Left lung (tissue), 10 donors: ENCODE results near the gene MYPOP. TPM values are rescaled to one million over a fixed set of nuclear protein-coding genes. Genes with fewer than 3 reads are reported as not detected.

Source experiments
- ATAC-seq: fragments of 200-7000 bp; cut with Tn5 transposase; one replicate; pipeline ENCODE4 v1.9.1; 2020; ENCODE audit warnings: moderate library complexity
- DNase-seq, 4 donors: peaks; one replicate each; pipeline ENCODE4 v3.0.0-alpha.2; 2013 to 2020
- H3K27ac ChIP-seq, 2 donors: fragments of 200-600 bp; sonication (generic) in 1 of 2; one replicate each; pipeline versions ENCODE4 v1.5.0 to v1.8.0; 2020 to 2021
- H3K27me3 ChIP-seq, 2 donors: fragments of 200-600 bp; sonication (generic) in 1 of 2; one replicate each; pipeline versions ENCODE4 v1.5.0 to v1.8.0; 2020 to 2021
- H3K36me3 ChIP-seq, 2 donors: fragments of 200-600 bp; sonication (generic) in 1 of 2; one replicate each; pipeline versions ENCODE4 v1.5.0 to v1.8.0; 2020 to 2021
- H3K4me1 ChIP-seq, 2 donors: fragments of 200-600 bp; one replicate each; pipeline ENCODE4 v1.8.0; 2021
- H3K4me3 ChIP-seq, 2 donors: fragments of 200-600 bp; sonication (generic) in 1 of 2; one replicate each; pipeline versions ENCODE4 v1.5.0 to v1.8.0; 2020 to 2021; ENCODE audit warnings: mild to moderate bottlenecking in 1 of 2
- H3K9me3 ChIP-seq, 2 donors: fragments of 200-600 bp; sonication (generic) in 1 of 2; one replicate each; pipeline versions ENCODE4 v1.5.0 to v1.8.0; 2020 to 2021
- intact Hi-C, 2 donors: fragments of 100-400 bp; cut with DNase I; formaldehyde crosslinking; loops; one replicate each; pipeline versions ENCODE4 v1.11.2 to v1.14.2; 2022
- polyA plus RNA-seq, 6 donors: library from polyadenylated mRNA; unstranded; fragments of 120-200 nt; gene quantifications; one replicate each; pipeline ENCODE4 v1.2.1, GENCODE V29; 2013; ENCODE audit not compliant: insufficient read length in 6 of 6
- total RNA-seq, 2 donors: library from RNA; stranded (reverse); fragmentation: NEBNext Ultra II Directional; extraction: Animal tissue kit (Norgen Biotek cat#: 25700); gene quantifications; one replicate each; pipeline ENCODE4 v1.2.1, GENCODE V29; 2021
- TF ChIP-seq, protein P1 (sequence below), 2 donors: fragments of 200-600 bp; sonication (generic) in 1 of 2; IDR thresholded peaks; one replicate each; pipeline versions ENCODE4 v1.5.0 to v1.8.0; 2021; ENCODE audit warnings: antibody characterized with exemption in 2 of 2
- donor health status: DM: no; HTN: yes; CAD: no.
- donor health status: DM: no; HTN: no; CAD: no.

The MYPOP gene
- total and polyA plus RNA-seq, 8 donors = 3.6 to 8.7 (median 5.3) TPM

DNA sequence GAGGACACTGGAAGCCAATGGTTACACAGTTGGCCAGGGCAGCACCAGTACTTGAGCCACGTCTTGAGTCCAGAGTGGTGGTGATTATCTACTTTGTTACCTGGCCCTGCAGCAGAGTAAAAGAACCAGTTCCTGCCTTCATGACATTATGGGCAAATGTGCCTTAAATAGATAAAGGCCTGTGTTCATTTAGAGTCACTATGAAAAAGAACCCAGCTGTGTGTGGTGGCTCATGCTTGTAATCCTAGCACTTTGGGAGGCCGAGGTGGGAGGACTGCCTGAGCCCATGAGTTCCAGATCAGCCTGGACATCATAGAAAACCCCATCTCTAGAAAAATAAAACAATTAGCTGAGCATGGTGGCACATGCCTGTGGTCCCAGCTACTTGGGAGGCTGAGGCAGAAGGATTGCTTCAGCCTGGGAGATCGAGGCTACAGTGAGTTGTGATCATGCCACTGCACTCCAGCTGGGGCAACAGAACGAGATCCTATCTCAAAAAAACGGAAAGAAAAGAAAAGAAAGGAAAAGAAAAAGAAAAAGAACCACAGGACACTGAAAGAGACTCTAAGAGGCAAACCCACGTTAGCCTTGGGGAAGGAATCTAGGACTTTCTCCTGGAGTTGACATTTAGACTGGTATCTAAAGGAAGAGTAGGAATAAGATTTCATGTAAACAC, 13.1 kb downstream of the MYPOP start:
- H3K9me3 ChIP-seq = no peaks in the 10 kb centered on the region
- TF ChIP-seq, protein P1, sequence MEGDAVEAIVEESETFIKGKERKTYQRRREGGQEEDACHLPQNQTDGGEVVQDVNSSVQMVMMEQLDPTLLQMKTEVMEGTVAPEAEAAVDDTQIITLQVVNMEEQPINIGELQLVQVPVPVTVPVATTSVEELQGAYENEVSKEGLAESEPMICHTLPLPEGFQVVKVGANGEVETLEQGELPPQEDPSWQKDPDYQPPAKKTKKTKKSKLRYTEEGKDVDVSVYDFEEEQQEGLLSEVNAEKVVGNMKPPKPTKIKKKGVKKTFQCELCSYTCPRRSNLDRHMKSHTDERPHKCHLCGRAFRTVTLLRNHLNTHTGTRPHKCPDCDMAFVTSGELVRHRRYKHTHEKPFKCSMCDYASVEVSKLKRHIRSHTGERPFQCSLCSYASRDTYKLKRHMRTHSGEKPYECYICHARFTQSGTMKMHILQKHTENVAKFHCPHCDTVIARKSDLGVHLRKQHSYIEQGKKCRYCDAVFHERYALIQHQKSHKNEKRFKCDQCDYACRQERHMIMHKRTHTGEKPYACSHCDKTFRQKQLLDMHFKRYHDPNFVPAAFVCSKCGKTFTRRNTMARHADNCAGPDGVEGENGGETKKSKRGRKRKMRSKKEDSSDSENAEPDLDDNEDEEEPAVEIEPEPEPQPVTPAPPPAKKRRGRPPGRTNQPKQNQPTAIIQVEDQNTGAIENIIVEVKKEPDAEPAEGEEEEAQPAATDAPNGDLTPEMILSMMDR (IDR thresholded peaks at IDR 0.05) = no peak
- ATAC-seq (no peak), DNase-seq (no peak)
- H3K27ac ChIP-seq = no peak overlapping the region
- peaks cover 10 to 21% of the 10 kb centered on the region in 2 donors for H3K4me1 ChIP-seq
- no peaks in the 10 kb centered on the region for H3K27me3 ChIP-seq
- peaks cover 0 to 17% of the 10 kb centered on the region in 2 donors for H3K36me3 ChIP-seq
- no peak overlapping the region for H3K4me3 ChIP-seq
- intact Hi-C loops = no loop called here

GRCh38 chr19:45887200-45887710, 15.2 kb downstream of the MYPOP start:
- ATAC-seq = no peak
- H3K4me3 ChIP-seq = peak overlapping the region; percentile 83 to 91
- H3K9me3 ChIP-seq = no peaks in the 10 kb centered on the region
- H3K36me3 ChIP-seq = peaks cover 0 to 23% of the 10 kb centered on the region in 2 donors
- TF ChIP-seq, protein P1 (IDR thresholded peaks at IDR 0.05) = no peak
- DNase-seq = peak in 2 of 4 donors; percentile 31 to 32
- peaks cover 29 to 40% of the 10 kb centered on the region in 2 donors for H3K4me1 ChIP-seq
- H3K27ac ChIP-seq = peak overlapping the region; percentile 86 to 95
- H3K27me3 ChIP-seq = no peaks in the 10 kb centered on the region
- intact Hi-C loops = no loop called here

- intact Hi-C loops = no loop called here
- Histone ChIP-seq H3K4me3 (peak overlapping the region; percentile 83 to 91), H3K36me3 (peaks cover 0 to 19% of the 10 kb centered on the region in 2 donors), H3K27me3 (no peaks in the 10 kb centered on the region), H3K27ac (peak overlapping the region; percentile 86 to 95), H3K4me1 (peaks cover 31 to 40% of the 10 kb centered on the region in 2 donors), H3K9me3 (no peaks in the 10 kb centered on the region)
- peak; percentile 92 to 94 (median 94) for DNase-seq
- ATAC-seq = peak; percentile 83
- TF ChIP-seq, protein P1 (IDR thresholded peaks at IDR 0.05) = no peak
These were observed 15.8 kb downstream of the MYPOP start for GRCh38 chr19:45886427-45887199.

- Histone ChIP-seq H3K4me3 (peak within 1 kb of the TSS; percentile 83 to 91), H3K4me1 (peaks cover 31 to 40% of the 10 kb centered on the region in 2 donors), H3K27me3 (no peaks in the 10 kb centered on the region), H3K36me3 (peaks cover 0 to 16% of the 10 kb centered on the region in 2 donors), H3K27ac (peak within 1 kb of the TSS; percentile 86 to 95), H3K9me3 (no peaks in the 10 kb centered on the region)
- DNase-seq = peak; percentile 92 to 97 (median 93)
- TF ChIP-seq, protein P1 (IDR thresholded peaks at IDR 0.05) = peak in 1 of 2 donors; percentile 11
- peak; percentile 77 for ATAC-seq
- intact Hi-C loops = no loop called here
These were observed 16.6 kb downstream of the MYPOP start, which contains the start of gene IRF2BP1 for GRCh38 chr19:45885556-45886426. TSS of gene IRF2BP1 (minus strand) at chr19:45886141. CDS start at chr19:45885774, 367 bp downstream.
